Endodermal cell (in vitro differentiated cells): ENCODE results near the gene CDH13. TPM values are rescaled to one million over a fixed set of nuclear protein-coding genes. Genes with fewer than 3 reads are reported as not detected.
A peak's percentile ranks its signal among the peaks of the same experiment; 100 is the strongest.

Experiments used
- DNase-seq: peaks from one replicate; pipeline ENCODE4 v3.0.0-alpha.2; 2017
- H3K27ac ChIP-seq: 2 replicates; pipeline ENCODE4 v1.5.1; 2013; ENCODE audit warnings: mild to moderate bottlenecking, low read depth, low read length, moderate library complexity
- H3K27me3 ChIP-seq: 2 replicates; pipeline ENCODE4 v1.6.1; 2013; ENCODE audit warnings: mild to moderate bottlenecking, low read length, moderate library complexity; ENCODE audit not compliant: insufficient read depth, control insufficient read depth, poor library complexity, severe bottlenecking
- H3K36me3 ChIP-seq: 2 replicates; pipeline ENCODE4 v1.7.0; 2013; ENCODE audit warnings: mild to moderate bottlenecking, low read length, moderate library complexity; ENCODE audit not compliant: control insufficient read depth, insufficient read depth
- H3K4me1 ChIP-seq: one replicate; pipeline ENCODE4 v1.7.0; 2013; ENCODE audit warnings: low read length; ENCODE audit not compliant: control insufficient read depth, insufficient read depth
- H3K4me3 ChIP-seq: 2 replicates; pipeline ENCODE4 v1.5.1; 2013; ENCODE audit warnings: mild to moderate bottlenecking, low read length, moderate library complexity
- H3K9ac ChIP-seq: 2 replicates; pipeline ENCODE4 v1.6.1; 2013; ENCODE audit warnings: mild to moderate bottlenecking, low read length, moderate library complexity; ENCODE audit not compliant: poor library complexity, severe bottlenecking; ENCODE audit errors: extremely low read depth
- H3K9me3 ChIP-seq: 2 replicates; pipeline ENCODE4 v1.6.1; 2013; ENCODE audit warnings: mild to moderate bottlenecking, low read length, moderate library complexity; ENCODE audit not compliant: control insufficient read depth
- H3K27ac Mint-ChIP-seq: 2 replicates; pipeline ENCODE4 v1.8.0; 2020; ENCODE audit warnings: mixed read lengths
- H3K27me3 Mint-ChIP-seq: 2 replicates; pipeline ENCODE4 v1.8.0; 2021; ENCODE audit warnings: mild to moderate bottlenecking, mixed read lengths; ENCODE audit not compliant: insufficient read depth
- H3K36me3 Mint-ChIP-seq: 2 replicates; pipeline ENCODE4 v1.8.0; 2020; ENCODE audit warnings: low read depth, mixed read lengths
- H3K4me1 Mint-ChIP-seq: 2 replicates; pipeline ENCODE4 v1.8.0; 2020; ENCODE audit warnings: mixed read lengths
- H3K4me3 Mint-ChIP-seq: 2 replicates; pipeline ENCODE4 v1.8.0; 2020; ENCODE audit warnings: mild to moderate bottlenecking, moderate library complexity, mixed read lengths
- H3K9me3 Mint-ChIP-seq: 2 replicates; pipeline ENCODE4 v1.8.0; 2020; ENCODE audit warnings: mild to moderate bottlenecking, mixed read lengths
- WGBS, 2 experiments: methylation state at CpG; one replicate each; pipeline versions ENCODE4 v1.1.5 to v1.1.7; 2013; ENCODE audit warnings: missing lambda C conversion rate in 2 of 2, mixed read lengths in 1 of 2; ENCODE audit not compliant: insufficient coverage in 1 of 2, insufficient read length in 1 of 2; 5-methylcytosine and 5-hydroxymethylcytosine counted together
- total RNA-seq, 2 donors: library from RNA; stranded (reverse); fragmentation: NEBNext Ultra II Directional in 1 of 2; extraction: Animal tissue kit (Norgen Biotek cat#: 25700) in 1 of 2; gene quantifications; 2 replicates in 1 of 2; 3 replicates in 1 of 2; pipeline ENCODE4 v1.2.1, GENCODE V29; 2021
- TF ChIP-seq, protein P1 (sequence below): fragments of 200-600 bp; sonication (generic); conservative IDR thresholded peaks from 2 replicates; pipeline ENCODE4 v1.5.0; 2021; ENCODE audit warnings: antibody characterized with exemption, mild to moderate bottlenecking

The CDH13 gene
- total RNA-seq, 2 donors from 2014 or later = 0.86 to 1.8 TPM

DNA sequence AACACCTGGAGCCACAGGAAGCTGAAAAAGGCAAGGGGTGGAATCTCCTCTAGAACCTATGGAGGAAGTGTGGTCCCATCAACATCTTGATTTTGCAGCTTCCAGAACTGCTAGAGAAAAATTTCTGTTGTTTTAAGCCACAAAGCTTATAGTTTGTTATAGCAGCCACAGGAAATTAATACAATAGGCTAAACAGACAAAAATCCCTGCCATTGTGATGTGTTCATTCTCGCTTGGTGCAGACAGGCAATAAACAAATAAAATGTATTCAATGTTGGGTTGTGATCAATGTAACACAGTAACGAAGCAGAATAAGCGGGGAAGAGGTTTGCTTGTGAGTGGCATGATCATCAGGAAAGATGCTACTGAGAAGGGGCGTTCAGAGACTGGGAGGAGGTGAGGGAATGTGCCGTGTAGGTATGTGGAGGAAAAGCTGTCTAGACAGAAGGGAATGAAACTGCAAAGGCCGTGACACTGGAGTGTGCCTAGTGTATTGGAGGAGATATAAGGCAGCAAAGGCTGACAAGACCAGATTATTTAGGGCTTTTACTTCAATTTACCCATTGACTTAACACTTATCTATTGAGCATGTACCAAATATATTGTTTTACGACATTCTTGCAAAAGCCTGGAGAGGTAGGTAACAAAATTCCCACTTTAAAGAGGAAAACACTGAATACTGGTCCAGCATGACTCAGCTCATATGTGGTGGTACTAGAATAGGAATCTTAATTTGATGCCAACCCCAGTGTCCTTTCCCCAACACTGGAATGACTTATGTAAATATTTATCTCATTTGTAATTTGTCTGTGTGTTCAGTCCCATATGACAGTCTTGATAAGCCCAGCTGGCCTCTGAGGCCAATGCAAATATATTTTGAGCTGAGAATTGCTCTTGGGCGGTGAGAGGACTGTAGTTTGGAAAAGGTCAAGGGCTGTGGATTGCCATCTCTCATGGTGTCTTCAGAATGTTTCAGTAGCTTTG lies 375.9 kb downstream of the CDH13 start:
- Mint-ChIP-seq H3K9me3 (no peaks in the 10 kb centered on the region), H3K27me3 (no peaks in the 10 kb centered on the region), H3K4me3 (no peak overlapping the region), H3K27ac (peak overlapping the region; percentile 45), H3K4me1 (peaks cover 21% of the 10 kb centered on the region), H3K36me3 (no peaks in the 10 kb centered on the region)
- no peaks in the 10 kb centered on the region for H3K9me3 ChIP-seq
- H3K27ac ChIP-seq = no peak overlapping the region
- TF ChIP-seq, protein P1, sequence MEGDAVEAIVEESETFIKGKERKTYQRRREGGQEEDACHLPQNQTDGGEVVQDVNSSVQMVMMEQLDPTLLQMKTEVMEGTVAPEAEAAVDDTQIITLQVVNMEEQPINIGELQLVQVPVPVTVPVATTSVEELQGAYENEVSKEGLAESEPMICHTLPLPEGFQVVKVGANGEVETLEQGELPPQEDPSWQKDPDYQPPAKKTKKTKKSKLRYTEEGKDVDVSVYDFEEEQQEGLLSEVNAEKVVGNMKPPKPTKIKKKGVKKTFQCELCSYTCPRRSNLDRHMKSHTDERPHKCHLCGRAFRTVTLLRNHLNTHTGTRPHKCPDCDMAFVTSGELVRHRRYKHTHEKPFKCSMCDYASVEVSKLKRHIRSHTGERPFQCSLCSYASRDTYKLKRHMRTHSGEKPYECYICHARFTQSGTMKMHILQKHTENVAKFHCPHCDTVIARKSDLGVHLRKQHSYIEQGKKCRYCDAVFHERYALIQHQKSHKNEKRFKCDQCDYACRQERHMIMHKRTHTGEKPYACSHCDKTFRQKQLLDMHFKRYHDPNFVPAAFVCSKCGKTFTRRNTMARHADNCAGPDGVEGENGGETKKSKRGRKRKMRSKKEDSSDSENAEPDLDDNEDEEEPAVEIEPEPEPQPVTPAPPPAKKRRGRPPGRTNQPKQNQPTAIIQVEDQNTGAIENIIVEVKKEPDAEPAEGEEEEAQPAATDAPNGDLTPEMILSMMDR = no peak
- H3K27me3 ChIP-seq = no peaks in the 10 kb centered on the region
- H3K4me1 ChIP-seq = peaks cover 12% of the 10 kb centered on the region
- no peak overlapping the region for H3K9ac ChIP-seq
- H3K4me3 ChIP-seq = no peak overlapping the region
- DNase-seq = no peak
- no peaks in the 10 kb centered on the region for H3K36me3 ChIP-seq
- 84 to 90% methylated on average over 6 to 8 of the region's 8 CpGs for WGBS, 2 experiments

DNA sequence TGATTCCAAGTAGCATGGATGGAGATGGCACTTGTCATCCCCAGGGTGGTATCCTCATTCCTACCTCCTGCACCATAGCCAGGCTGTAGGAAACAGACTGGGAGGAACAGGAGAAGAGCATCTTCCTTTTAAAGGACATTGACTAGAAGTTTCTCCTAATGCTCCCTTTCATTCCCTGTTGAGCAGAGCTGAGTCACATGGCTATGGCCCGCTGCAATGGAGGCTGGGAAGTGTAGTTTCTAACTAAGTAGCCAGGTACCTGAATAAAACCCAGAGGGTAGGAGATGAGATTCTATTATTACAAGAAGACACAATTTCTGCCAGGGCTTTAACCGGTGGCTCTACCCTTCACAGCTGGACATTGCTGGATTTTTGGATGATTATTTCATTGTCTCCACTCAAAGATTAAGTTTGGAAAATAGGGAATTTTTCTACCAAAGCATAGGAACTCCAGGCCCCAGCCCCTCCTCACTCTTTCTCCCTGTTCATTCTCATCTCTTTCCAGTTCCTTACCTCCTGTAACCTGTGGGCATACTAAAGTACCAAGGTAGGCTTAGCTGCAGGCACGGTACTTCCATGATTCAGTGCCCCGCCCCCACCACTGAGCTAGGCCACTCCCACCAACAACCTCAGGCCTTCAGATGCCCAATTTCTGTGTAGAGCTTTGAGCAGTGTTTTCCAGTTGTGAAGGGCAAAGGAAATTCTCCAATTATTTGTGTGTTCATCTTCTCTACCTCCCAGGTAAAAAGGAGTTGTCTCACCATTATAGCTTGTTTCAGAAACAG lies 378.3 kb downstream of the CDH13 start:
- TF ChIP-seq, protein P1 = no peak
- H3K27me3 Mint-ChIP-seq = no peaks in the 10 kb centered on the region
- Histone ChIP-seq H3K36me3 (no peaks in the 10 kb centered on the region), H3K4me1 (peaks cover 12% of the 10 kb centered on the region), H3K27me3 (no peaks in the 10 kb centered on the region), H3K27ac (no peak overlapping the region), H3K9ac (no peak overlapping the region), H3K4me3 (no peak overlapping the region), H3K9me3 (no peaks in the 10 kb centered on the region)
- H3K36me3 Mint-ChIP-seq = no peaks in the 10 kb centered on the region
- H3K4me3 Mint-ChIP-seq = no peak overlapping the region
- 90 to 91% methylated on average over 3 of the region's 4 CpGs for WGBS, 2 experiments
- peak; percentile 52 for DNase-seq
- H3K4me1 Mint-ChIP-seq = peaks cover 21% of the 10 kb centered on the region
- no peaks in the 10 kb centered on the region for H3K9me3 Mint-ChIP-seq
- H3K27ac Mint-ChIP-seq = no peak overlapping the region

DNA sequence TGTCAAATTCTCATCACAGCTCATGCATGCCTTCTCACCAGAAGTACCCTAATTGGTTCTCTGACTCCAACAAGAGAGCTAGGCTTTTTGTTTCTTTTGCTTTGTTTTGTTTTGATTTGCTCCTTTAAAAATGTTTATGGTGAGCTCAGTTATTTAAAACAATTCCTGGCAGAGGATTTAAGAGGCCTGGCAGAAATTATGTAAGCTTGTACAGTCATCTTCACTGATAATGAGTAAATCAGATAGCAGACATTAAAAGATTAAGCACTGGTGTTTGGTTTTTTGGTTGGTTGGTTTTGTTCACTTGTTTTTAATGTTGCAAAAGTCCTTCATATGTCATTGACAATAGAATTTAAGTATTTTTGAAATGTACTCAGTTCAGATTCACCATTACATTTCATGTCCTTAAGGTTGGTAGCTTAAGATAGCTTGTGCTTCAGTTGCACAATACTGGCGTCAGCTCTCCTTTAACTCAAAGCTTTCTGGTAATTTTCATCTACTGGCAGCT lies 378.9 kb downstream of the CDH13 start:
- Mint-ChIP-seq H3K27me3 (no peaks in the 10 kb centered on the region), H3K4me3 (no peak overlapping the region), H3K27ac (no peak overlapping the region), H3K4me1 (peaks cover 21% of the 10 kb centered on the region), H3K36me3 (no peaks in the 10 kb centered on the region), H3K9me3 (no peaks in the 10 kb centered on the region)
- no peaks in the 10 kb centered on the region for H3K36me3 ChIP-seq
- no peak overlapping the region for H3K4me3 ChIP-seq
- H3K9ac ChIP-seq = no peak overlapping the region
- H3K9me3 ChIP-seq = no peaks in the 10 kb centered on the region
- TF ChIP-seq, protein P1 = no peak
- no peaks in the 10 kb centered on the region for H3K27me3 ChIP-seq
- no peak overlapping the region for H3K27ac ChIP-seq
- 85 to 89% methylated on average over 1 of the region's 1 CpG for WGBS, 2 experiments
- peaks cover 12% of the 10 kb centered on the region for H3K4me1 ChIP-seq
- no peak for DNase-seq
